GM21576 (cell line): ENCODE data around the gene CREB3L2.
"Not testable (repeated sequence)": the region's sequence is repeated elsewhere in the genome, so short reads cannot be mapped to it uniquely, and the experiment has no call there.

ENCODE experiments used
- ATAC-seq: cut with Tn5 transposase; IDR thresholded peaks from one replicate; pipeline ENCODE4 v1.9.1; 2021; ENCODE audit warnings: mild to moderate bottlenecking, moderate library complexity; ENCODE audit not compliant: unreplicated experiment

Gene CREB3L2

GRCh38 chr7:137935884-137936508 is 65.9 kb downstream of the CREB3L2 start:
- ATAC-seq, result peak; percentile 53

- peak; percentile 73 for ATAC-seq
These were observed 66.7 kb downstream of the CREB3L2 start for GRCh38 chr7:137934941-137935883.

GRCh38 chr7:137934176-137934826 is 67.6 kb downstream of the CREB3L2 start:
- ATAC-seq, result no peak

- no peak for ATAC-seq
These were observed 68.4 kb downstream of the CREB3L2 start for GRCh38 chr7:137933270-137934017.

GRCh38 chr7:137932881-137933269 is 69.0 kb downstream of the CREB3L2 start:
- no peak for ATAC-seq

- ATAC-seq, result no peak
These were observed 70.1 kb downstream of the CREB3L2 start for GRCh38 chr7:137931823-137932222.

GRCh38 chr7:137930581-137930980 is 71.3 kb downstream of the CREB3L2 start:
- no peak for ATAC-seq

GRCh38 chr7:137928626-137929025 is 73.3 kb downstream of the CREB3L2 start:
- ATAC-seq, result no peak

- ATAC-seq, result no peak
These were observed 74.5 kb downstream of the CREB3L2 start for GRCh38 chr7:137927386-137927785.

- not testable (repeated sequence) for ATAC-seq
These were observed 75.7 kb downstream of the CREB3L2 start for GRCh38 chr7:137926206-137926605.

GRCh38 chr7:137925754-137926153 is 76.1 kb downstream of the CREB3L2 start:
- no peak for ATAC-seq

- no peak for ATAC-seq
These were observed 76.8 kb downstream of the CREB3L2 start for GRCh38 chr7:137925091-137925490.

- no peak for ATAC-seq
These were observed 78.5 kb downstream of the CREB3L2 start for GRCh38 chr7:137923380-137923779.

- no peak for ATAC-seq
These were observed 81.1 kb downstream of the CREB3L2 start for GRCh38 chr7:137920637-137921399.

GRCh38 chr7:137919987-137920386 is 81.9 kb downstream of the CREB3L2 start:
- no peak for ATAC-seq

GRCh38 chr7:137916980-137917645 is 84.8 kb downstream of the CREB3L2 start:
- ATAC-seq, result no peak

GRCh38 chr7:137916564-137916963 is 85.3 kb downstream of the CREB3L2 start:
- ATAC-seq, result no peak

- ATAC-seq, result no peak
These were observed 86.6 kb downstream of the CREB3L2 start for GRCh38 chr7:137915266-137915665.

- ATAC-seq, result no peak
These were observed 87.9 kb downstream of the CREB3L2 start for GRCh38 chr7:137913985-137914384.

GRCh38 chr7:137909042-137909441 is 92.8 kb downstream of the CREB3L2 start:
- ATAC-seq, result no peak
